ENCODE measurements around the gene EPHA3.

Gene EPHA3

DNA sequence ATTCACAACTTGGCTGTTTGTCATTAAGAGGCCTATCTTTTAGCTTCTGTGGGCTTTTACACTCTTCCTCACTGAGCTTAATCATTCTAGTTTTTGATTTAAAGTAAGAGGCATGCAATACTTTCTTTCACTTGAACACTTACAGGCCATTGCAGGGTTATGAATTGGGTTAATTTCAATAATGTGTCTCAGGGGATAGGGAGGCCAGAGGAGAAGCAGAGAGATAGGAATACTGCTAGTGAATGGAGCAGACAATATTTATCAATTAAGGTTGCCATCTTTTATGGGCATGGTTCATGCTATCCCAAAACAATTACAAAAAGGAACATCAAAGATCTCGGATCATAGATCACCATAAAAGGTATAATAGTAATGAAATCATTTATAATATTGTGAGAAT, 189.8 kb downstream of the EPHA3 start:
- TF ChIP-seq, protein P1, sequence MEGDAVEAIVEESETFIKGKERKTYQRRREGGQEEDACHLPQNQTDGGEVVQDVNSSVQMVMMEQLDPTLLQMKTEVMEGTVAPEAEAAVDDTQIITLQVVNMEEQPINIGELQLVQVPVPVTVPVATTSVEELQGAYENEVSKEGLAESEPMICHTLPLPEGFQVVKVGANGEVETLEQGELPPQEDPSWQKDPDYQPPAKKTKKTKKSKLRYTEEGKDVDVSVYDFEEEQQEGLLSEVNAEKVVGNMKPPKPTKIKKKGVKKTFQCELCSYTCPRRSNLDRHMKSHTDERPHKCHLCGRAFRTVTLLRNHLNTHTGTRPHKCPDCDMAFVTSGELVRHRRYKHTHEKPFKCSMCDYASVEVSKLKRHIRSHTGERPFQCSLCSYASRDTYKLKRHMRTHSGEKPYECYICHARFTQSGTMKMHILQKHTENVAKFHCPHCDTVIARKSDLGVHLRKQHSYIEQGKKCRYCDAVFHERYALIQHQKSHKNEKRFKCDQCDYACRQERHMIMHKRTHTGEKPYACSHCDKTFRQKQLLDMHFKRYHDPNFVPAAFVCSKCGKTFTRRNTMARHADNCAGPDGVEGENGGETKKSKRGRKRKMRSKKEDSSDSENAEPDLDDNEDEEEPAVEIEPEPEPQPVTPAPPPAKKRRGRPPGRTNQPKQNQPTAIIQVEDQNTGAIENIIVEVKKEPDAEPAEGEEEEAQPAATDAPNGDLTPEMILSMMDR (IDR thresholded peaks at IDR 0.05; ENCODE audit: low read depth, low read length): no peak
- DNase-seq (ENCODE audit: extremely low read depth, low read depth): no peak

DNA sequence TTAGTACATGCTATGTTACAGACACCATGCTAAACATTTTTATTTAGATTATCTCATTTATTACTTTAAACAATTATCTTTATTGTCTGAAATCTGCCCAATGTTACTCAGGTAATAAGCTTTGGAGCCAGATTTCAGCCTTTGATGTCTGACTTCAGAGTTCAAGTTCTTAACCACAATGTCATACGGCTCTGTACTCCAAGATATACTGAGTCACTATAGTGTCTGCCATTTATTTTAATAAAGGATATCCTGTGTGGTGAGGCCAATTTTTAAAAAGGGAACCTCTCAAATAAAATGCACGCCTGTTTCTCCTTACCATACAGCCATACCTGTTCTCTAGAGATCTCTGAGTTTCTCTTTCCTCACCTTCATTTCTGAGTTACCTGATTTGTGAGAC, 193.1 kb downstream of the EPHA3 start:
- DNase-seq (ENCODE audit: extremely low read depth, low read depth): no peak
- TF ChIP-seq, protein P1 (IDR thresholded peaks at IDR 0.05; ENCODE audit: low read depth, low read length): no peak

DNA sequence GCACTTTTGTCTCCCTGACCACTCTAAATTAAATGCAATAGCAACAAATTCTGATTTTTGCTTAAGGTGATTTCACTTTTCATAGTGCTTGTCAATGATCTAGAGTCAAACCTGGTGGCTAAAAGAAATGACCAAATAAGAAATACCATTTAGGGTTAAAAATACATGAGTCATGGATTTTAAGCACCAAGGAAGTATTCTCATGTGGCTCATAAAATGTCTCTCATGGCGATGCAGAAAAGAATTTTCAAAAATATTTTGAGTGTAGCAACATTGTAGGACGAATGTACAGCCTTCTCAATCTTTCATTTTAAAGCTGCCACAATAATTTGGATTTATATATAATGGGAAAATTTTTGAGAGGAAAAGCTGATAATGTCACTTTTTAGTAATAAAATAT, 193.6 kb downstream of the EPHA3 start:
- TF ChIP-seq, protein P1 (IDR thresholded peaks at IDR 0.05; ENCODE audit: low read depth, low read length): no peak

DNA sequence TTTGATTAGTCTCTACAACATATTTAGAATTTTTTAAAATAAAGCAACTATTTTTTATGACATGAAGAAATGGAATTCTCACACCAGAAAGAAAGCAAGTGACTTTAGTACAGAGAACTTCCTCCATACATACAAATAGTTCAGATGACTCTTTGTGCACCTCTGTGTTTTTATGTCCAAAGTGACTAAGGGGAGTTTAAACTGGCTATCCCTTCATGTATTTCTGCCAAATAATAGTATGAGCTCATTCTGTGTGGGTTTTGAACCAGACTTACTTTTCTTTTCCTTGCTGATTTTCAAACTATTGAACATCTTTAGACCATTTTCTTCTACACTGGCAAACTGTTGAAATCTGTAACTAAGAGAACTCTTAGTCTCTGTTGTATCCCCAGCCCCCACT, 196.3 kb downstream of the EPHA3 start:
- TF ChIP-seq, protein P1 (IDR thresholded peaks at IDR 0.05; ENCODE audit: low read depth, low read length): no peak

More for the DNA sequence above, 193.6 kb downstream of the EPHA3 start:
- DNase-seq (ENCODE audit: extremely low read depth, low read depth): no peak

DNA sequence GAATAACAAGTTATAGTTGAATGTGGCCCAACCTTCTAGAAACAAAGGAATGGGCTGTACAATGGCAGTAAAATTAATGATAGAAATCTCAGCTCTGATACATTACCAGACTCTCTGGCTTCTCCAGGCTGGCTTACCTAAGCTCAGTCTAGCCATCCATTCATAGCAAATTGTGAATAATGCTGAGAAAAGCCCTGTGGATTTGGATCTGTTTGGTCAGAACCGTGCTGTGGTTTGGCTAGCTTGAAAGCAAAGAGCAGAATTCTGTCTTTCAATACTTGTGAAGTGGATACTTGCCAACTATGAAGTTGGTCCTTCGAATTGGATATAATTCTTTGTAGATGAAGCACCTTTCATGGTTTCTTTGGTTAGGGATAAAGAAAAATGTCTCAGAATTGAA, 199.1 kb downstream of the EPHA3 start:
- TF ChIP-seq, protein P1 (IDR thresholded peaks at IDR 0.05; ENCODE audit: low read depth, low read length): no peak
- no peak for DNase-seq (ENCODE audit: extremely low read depth, low read depth)

More for the DNA sequence above, 196.3 kb downstream of the EPHA3 start:
- DNase-seq (ENCODE audit: extremely low read depth, low read depth): no peak

DNA sequence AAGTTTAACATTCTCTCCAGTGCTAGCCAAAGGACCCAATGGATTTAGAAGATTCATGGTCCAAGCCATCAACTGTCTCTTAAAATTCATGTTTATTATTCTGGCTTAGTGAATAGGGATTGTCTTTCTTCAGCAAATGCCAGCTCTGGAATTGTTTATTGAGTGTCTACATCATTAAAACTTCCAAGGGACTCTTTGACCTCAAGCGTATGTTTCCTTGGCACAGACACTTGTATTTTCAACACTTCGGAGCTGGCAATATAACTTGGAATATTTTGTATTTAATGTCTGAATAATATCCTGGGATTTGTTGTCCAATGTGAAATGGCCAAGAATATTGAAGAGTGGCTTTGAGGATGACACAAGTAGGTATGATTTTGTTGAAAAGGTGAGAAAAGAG, 204.2 kb downstream of the EPHA3 start:
- TF ChIP-seq, protein P1 (IDR thresholded peaks at IDR 0.05; ENCODE audit: low read depth, low read length): no peak
- no peak for DNase-seq (ENCODE audit: extremely low read depth, low read depth)

DNA sequence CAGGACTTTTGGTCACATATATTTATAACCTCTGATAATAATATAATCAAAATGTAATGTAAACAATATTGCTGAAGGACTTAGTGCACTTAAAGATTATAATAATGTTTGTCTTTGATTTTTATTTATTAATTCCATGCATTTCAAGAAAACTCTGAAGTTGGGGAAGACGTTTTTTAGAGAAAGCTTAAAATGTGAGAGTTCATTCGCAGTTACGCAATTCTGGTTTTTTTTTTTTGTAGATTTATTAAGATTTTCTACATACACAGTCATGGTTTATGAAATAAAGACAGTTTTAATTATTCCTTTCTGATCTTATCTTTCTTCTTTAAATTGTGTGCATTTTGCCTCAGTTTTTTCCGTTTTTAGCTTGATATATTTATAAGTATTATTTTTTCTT, 204.7 kb downstream of the EPHA3 start:
- TF ChIP-seq, protein P1 (IDR thresholded peaks at IDR 0.05; ENCODE audit: low read depth, low read length): no peak
- DNase-seq (ENCODE audit: extremely low read depth, low read depth): no peak

All from AG09319 (cell line).